ENCODE results near the gene SPSB4.

SPSB4 gene

DNA sequence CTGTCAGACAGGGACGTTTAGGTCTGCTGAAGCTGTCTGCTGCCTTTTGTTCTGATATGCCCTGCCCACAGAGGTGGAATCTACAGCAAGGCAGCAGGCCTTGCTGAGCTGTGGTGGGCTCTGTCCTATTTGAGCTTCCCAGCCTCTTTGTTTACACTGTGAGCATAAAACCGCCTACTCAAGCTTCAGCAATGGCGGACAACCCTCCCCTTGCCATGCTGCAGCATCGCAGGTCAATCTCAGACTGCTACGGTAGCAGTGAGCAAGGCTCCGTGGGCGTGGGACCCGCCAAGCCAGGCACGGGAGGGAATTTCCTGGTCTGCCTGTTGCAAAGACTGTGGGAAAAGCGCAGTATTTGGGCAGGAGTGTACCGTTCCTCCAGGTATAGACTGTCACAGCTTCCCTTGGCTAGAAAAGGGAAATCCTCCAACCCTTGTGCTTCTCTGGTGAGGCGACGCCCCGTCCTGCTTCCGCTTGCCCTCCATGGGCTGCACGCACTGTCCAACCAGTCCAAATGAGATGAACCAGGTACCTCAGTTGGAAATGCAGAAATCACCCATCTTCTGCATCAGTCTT, 71.4 kb downstream of the SPSB4 start:
- DNase-seq: no peak

- DNase-seq: no peak
Observed at GRCh38 chr3:141123677-141124410, 72.7 kb downstream of the SPSB4 start.

- no peak for DNase-seq
Observed at GRCh38 chr3:141124715-141125114, 73.6 kb downstream of the SPSB4 start.

DNA sequence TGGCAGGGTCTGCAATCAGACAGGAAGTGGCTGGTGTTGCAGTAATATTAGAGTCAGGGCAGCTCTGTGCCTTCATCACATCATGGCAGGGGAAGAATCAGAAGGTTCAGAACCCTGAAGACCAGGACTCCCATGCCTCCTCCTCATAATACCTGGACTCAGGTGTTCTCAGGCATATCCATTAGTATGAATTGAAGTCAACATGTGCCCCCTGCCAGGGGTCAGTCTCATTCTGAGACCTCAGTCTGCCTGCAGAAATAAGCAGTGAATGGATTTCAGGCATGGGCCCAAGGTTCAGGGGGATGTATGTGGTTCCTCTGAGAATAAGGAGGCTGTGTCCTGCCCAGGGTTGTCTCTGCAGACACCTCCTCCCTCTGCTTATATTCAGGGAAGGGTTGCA, 74.2 kb downstream of the SPSB4 start:
- DNase-seq: no peak

DNA sequence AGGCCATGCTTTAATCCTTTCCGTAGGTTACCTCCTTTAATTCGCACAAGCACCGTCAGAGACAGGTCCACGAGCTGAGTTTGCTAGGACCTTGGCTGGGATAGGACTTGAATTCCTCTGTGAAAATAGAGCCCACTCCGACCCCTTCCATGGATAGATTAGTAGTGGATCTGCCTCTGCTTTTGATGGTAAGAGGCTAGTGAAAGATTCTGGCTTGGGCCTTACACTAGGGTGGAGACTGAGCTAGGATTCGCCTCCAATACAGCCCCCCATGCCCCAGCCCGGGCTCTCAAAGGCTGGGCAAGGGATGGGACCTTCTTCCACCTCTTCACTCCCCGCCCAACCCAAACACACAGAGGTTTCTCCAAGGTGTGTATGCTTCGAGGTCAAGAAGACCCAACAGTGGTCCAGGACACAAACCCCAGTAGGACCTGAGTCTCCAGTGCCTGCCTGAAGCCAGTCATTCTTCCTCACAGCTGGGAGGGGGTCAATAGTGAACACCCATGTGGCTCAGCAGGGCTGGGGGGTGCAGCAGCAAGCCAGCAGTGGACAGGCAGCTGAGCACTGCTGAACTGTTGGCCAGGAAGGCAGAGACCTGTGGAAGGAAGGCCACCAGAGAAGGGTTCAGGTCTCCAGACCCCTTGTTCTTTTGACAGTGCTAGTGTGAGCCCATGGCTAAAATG, 75.7 kb downstream of the SPSB4 start:
- DNase-seq: no peak

GRCh38 chr3:141127344-141128125, 76.4 kb downstream of the SPSB4 start:
- no peak for DNase-seq

GRCh38 chr3:141128126-141128777, 77.1 kb downstream of the SPSB4 start:
- DNase-seq: no peak

DNA sequence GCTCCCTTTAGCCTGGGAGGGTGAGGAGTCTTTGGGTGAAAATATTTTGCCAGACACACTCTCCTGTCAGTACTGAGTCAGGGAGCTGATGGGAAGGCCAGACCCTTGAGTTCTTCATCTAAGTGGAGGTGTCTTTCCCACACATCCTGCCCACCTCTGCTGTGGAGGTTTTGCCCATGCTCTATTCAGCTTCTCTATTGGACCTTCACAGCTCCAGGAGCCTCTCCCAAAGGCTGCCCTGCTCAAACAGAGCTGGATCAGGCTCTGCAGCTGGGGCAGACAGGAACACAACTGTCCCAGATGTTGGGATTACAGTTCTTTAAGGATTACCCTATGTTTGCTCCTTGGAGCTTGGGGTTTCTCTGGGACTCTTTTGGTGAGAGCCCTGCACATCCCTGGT, 77.9 kb downstream of the SPSB4 start:
- DNase-seq: no peak

- no peak for DNase-seq
Observed at GRCh38 chr3:141129541-141130011, 78.4 kb downstream of the SPSB4 start.

DNA sequence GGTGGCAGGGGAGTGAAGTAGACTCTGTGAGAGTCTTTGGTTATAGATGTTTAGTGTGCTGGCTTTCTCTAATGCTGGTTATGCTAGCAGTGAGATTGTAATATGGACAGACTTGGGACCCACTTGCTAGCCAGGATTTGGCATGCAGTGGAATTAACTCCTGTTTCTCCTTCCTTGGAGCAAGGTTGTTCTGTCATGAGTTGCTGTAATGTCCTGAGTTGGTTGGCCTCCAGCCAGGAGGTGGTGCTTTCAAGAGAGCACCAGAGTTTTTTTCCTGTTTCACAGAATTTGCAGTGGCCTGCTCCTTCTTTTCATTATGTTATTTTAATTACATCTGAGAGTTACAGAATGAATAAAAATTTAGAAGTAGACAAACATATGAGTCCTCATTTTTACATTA, 92.4 kb downstream of the SPSB4 start:
- DNase-seq: no peak

- DNase-seq: no peak
Observed at GRCh38 chr3:141146979-141147470, 95.9 kb downstream of the SPSB4 start.

GRCh38 chr3:141147657-141148056, 96.5 kb downstream of the SPSB4 start:
- no peak for DNase-seq

- no peak for DNase-seq
Observed at GRCh38 chr3:141148169-141148568, 97.0 kb downstream of the SPSB4 start.

GRCh38 chr3:141148770-141149169, 97.6 kb downstream of the SPSB4 start:
- no peak for DNase-seq

DNA sequence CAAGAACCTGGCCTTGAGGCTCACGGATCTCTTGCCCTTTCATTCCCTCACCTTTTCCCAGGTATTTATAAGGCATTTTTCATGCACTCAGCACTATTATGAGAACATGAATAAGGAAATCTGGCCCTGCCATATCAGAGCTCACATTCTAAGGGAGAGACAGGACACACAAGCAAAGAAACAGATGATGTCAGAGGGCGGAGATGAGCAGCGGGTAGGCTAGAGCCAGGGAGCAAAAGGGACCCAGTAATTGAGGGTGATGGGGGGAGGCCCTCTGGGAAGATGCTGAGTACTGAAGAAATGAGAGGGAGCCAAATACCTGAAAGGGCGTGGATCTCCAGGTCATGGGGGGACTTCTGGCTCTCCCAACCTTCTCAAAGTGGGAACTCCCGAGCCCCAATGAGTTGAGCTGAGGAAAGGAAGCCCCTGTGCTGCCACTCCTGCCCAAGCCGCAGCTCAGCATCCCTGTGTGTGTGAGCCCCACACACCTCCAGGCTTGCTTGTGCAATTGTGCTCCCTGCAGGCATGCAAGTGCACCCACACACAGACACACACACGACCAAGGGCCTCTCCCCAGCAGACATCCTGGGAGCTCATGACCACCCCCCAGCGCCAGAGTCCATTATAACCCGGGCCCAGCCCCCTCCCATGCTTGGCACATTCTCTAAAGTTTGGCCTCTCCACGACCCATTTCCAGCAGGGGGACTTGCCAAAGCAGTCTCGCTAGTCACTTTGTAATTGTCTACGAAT, 99.1 kb downstream of the SPSB4 start:
- DNase-seq: no peak

DNA sequence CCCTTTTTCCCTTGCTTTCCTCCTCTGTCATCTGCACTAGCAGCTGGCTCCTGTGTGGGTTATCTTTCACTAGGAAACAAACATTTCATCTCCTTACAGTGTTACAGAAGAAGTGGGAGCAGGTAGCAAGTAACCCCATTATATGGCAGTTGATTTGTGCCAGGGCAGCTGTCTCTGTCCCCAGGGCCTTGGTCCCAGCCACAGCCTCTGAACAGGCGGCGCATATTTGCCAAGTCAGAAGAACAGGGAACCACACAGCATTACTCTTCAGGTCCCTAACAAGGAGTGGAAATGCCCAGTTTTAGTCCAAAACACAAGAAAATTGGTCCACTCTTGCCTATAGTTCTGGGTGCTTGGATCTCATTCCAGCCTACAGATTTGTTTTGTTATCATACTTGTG, 99.8 kb downstream of the SPSB4 start:
- DNase-seq: no peak

- DNase-seq: no peak
Observed at GRCh38 chr3:141151439-141151838, 100.3 kb downstream of the SPSB4 start.

GRCh38 chr3:141152130-141152529, 101.0 kb downstream of the SPSB4 start:
- DNase-seq: no peak

GRCh38 chr3:141152801-141153678, 101.9 kb downstream of the SPSB4 start:
- DNase-seq: no peak

DNA sequence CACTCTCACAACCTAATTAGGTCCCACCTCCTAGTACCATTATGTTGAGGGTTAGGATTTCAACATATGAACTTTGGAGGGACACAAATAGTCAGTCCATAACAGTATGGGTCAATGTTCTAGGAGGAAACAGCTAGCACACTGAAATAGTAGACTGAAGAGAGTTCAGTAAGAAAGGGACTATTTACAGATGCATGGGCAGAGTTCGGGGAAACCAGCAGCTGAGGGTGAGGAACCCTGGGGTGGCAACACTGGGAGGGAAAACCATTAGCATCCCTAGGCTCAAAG, 102.5 kb downstream of the SPSB4 start:
- DNase-seq: no peak

- no peak for DNase-seq
Observed at GRCh38 chr3:141164852-141165251, 113.7 kb downstream of the SPSB4 start.
